ENCODE results near the gene SOCS3.

SOCS3 gene, protein sequence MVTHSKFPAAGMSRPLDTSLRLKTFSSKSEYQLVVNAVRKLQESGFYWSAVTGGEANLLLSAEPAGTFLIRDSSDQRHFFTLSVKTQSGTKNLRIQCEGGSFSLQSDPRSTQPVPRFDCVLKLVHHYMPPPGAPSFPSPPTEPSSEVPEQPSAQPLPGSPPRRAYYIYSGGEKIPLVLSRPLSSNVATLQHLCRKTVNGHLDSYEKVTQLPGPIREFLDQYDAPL

GRCh38 chr17:78359997-78360370 lies at the start of gene SOCS3:
SOCS3 (minus strand) TSS chr17:78360077; CDS start chr17:78359095, 982 bp downstream.
- peak within 1 kb of the TSS; percentile 96 for H3K4me3 ChIP-seq (ENCODE audit: low read depth, low read length)
- TF ChIP-seq, protein P1, sequence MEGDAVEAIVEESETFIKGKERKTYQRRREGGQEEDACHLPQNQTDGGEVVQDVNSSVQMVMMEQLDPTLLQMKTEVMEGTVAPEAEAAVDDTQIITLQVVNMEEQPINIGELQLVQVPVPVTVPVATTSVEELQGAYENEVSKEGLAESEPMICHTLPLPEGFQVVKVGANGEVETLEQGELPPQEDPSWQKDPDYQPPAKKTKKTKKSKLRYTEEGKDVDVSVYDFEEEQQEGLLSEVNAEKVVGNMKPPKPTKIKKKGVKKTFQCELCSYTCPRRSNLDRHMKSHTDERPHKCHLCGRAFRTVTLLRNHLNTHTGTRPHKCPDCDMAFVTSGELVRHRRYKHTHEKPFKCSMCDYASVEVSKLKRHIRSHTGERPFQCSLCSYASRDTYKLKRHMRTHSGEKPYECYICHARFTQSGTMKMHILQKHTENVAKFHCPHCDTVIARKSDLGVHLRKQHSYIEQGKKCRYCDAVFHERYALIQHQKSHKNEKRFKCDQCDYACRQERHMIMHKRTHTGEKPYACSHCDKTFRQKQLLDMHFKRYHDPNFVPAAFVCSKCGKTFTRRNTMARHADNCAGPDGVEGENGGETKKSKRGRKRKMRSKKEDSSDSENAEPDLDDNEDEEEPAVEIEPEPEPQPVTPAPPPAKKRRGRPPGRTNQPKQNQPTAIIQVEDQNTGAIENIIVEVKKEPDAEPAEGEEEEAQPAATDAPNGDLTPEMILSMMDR (conservative IDR thresholded peaks at IDR 0.05; ENCODE audit: low read depth, low read length) = no peak
- DNase-seq (ENCODE audit: low read depth) = peak; percentile 97

DNA sequence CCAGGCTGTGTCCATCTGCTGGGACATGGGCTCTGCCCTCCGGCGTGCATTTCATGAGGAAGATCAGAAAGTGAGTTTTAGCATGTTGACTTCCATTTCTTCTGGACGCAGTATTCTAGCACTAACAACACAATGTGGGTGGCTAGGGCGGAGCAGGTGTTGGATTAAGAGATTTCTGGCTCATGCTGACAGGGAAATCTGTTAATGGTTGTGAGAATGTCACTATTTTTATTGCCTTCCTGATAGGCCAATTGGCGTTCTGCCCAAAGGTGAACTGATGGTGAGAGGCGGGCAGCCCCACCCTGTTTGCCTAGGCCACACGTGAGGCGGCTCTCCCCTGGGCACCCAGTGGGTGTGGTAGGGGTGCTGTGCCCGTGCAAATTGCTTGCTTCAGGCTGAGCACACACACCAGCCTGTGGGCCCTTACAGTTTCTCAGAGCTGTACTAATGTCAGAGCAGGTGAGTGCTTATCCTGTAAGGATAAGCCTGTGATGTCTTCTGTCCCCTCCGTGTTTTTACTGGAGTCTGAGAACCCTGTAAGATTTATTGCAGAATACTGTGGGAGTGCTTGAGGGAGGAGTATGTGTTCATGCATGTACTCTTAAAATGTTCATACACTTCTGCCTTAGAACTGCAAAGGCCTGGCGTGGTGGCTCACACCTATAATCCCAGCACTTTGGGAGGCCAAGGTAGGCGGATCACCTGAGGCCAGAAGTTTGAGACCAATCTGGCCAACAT lies 49.5 kb upstream of the SOCS3 start:
- no peak for DNase-seq (ENCODE audit: low read depth)
- TF ChIP-seq, protein P1 (conservative IDR thresholded peaks at IDR 0.05; ENCODE audit: low read depth, low read length) = no peak
- no peak overlapping the region for H3K4me3 ChIP-seq (ENCODE audit: low read depth, low read length)

- no peak overlapping the region for H3K4me3 ChIP-seq (ENCODE audit: low read depth, low read length)
- DNase-seq (ENCODE audit: low read depth) = no peak
- TF ChIP-seq, protein P1 (conservative IDR thresholded peaks at IDR 0.05; ENCODE audit: low read depth, low read length) = no peak
Observed at GRCh38 chr17:78408476-78409050, 48.7 kb upstream of the SOCS3 start.

GRCh38 chr17:78407387-78408000 lies 47.6 kb upstream of the SOCS3 start:
- no peak overlapping the region for H3K4me3 ChIP-seq (ENCODE audit: low read depth, low read length)
- peak; percentile 68 for DNase-seq (ENCODE audit: low read depth)
- TF ChIP-seq, protein P1 (conservative IDR thresholded peaks at IDR 0.05; ENCODE audit: low read depth, low read length) = no peak

- TF ChIP-seq, protein P1 (conservative IDR thresholded peaks at IDR 0.05; ENCODE audit: low read depth, low read length) = no peak
- H3K4me3 ChIP-seq (ENCODE audit: low read depth, low read length) = no peak overlapping the region
- no peak for DNase-seq (ENCODE audit: low read depth)
Observed at GRCh38 chr17:78406920-78407319, 47.0 kb upstream of the SOCS3 start.

DNA sequence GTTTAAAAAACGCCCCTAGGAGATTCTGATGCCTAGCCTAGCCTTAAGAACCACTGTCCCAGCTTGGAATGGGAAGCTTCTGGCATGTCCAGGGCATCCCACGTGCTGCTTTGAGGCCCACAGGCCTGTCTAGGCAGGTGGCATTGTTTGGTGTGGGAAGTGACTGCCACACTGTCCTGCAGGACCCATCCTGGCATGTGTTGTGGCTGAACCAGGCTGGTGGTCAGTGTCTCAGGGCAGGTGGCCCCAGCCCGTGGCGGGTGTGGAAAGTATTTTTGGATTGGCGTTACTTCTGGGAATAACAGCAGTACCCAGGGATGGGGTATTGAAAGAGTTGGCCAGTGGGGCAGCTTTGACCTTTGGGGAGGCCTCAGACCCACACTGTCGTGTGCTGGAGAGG lies 46.5 kb upstream of the SOCS3 start:
- TF ChIP-seq, protein P1 (conservative IDR thresholded peaks at IDR 0.05; ENCODE audit: low read depth, low read length) = no peak
- no peak overlapping the region for H3K4me3 ChIP-seq (ENCODE audit: low read depth, low read length)
- DNase-seq (ENCODE audit: low read depth) = no peak

All from choroid plexus epithelial cell (primary cell).